ENCODE measurements around the gene C11orf71.

C11orf71 gene

GRCh38 chr11:114398303-114398920, 1.9 kb downstream of the C11orf71 start:
- no peak for DNase-seq

- DNase-seq = no peak
These were observed 2.8 kb downstream of the C11orf71 start for GRCh38 chr11:114397349-114397982.

- DNase-seq = no peak
These were observed 3.4 kb downstream of the C11orf71 start for GRCh38 chr11:114396916-114397315.

- no peak for DNase-seq
These were observed 4.6 kb downstream of the C11orf71 start for GRCh38 chr11:114395736-114396135.

- no peak for DNase-seq
These were observed 7.3 kb downstream of the C11orf71 start for GRCh38 chr11:114392735-114393667.

GRCh38 chr11:114386545-114386944, 13.8 kb downstream of the C11orf71 start:
- no peak for DNase-seq

- DNase-seq = no peak
These were observed 14.2 kb downstream of the C11orf71 start for GRCh38 chr11:114386131-114386530.

GRCh38 chr11:114384487-114384886, 15.8 kb downstream of the C11orf71 start:
- no peak for DNase-seq

GRCh38 chr11:114382509-114382908, 17.8 kb downstream of the C11orf71 start:
- no peak for DNase-seq

GRCh38 chr11:114379394-114380069, 20.8 kb downstream of the C11orf71 start:
- DNase-seq = no peak

GRCh38 chr11:114377612-114378267, 22.6 kb downstream of the C11orf71 start:
- no peak for DNase-seq

GRCh38 chr11:114375052-114375451, 25.3 kb downstream of the C11orf71 start:
- no peak for DNase-seq

GRCh38 chr11:114368918-114369680, 31.2 kb downstream of the C11orf71 start:
- no peak for DNase-seq

GRCh38 chr11:114367244-114367957, 32.9 kb downstream of the C11orf71 start:
- DNase-seq = no peak

GRCh38 chr11:114366331-114367243, 33.7 kb downstream of the C11orf71 start:
- DNase-seq = no peak

GRCh38 chr11:114362958-114363357, 37.4 kb downstream of the C11orf71 start:
- DNase-seq = no peak

GRCh38 chr11:114362326-114362725, 38.0 kb downstream of the C11orf71 start:
- DNase-seq = no peak

- no peak for DNase-seq
These were observed 41.0 kb downstream of the C11orf71 start for GRCh38 chr11:114359342-114359741.

GRCh38 chr11:114358716-114359115, 41.6 kb downstream of the C11orf71 start:
- no peak for DNase-seq

GRCh38 chr11:114354076-114354475, 46.2 kb downstream of the C11orf71 start:
- DNase-seq = no peak
